KMS-11 (cell line): ENCODE data around the gene HCFC1.

Source experiments
- H2AFZ ChIP-seq: fragments of 200-600 bp; sonication (generic); 2 replicates; pipeline ENCODE4 v1.6.1; 2016; ENCODE audit warnings: antibody characterized with exemption, mixed run types, low read depth
- H3K27ac ChIP-seq: fragments of 200-600 bp; sonication (generic); 2 replicates; pipeline ENCODE4 v1.6.1; 2016; ENCODE audit warnings: mild to moderate bottlenecking, mixed run types
- H3K27me3 ChIP-seq: fragments of 200-600 bp; sonication (generic); 2 replicates; pipeline ENCODE4 v1.6.1; 2017; ENCODE audit warnings: mild to moderate bottlenecking, low read depth, mixed run types, moderate library complexity; ENCODE audit not compliant: insufficient read depth
- H3K36me3 ChIP-seq: fragments of 200-600 bp; sonication (generic); 2 replicates; pipeline ENCODE4 v1.6.1; 2017; ENCODE audit warnings: mild to moderate bottlenecking, mixed run types; ENCODE audit not compliant: insufficient read depth
- H3K4me1 ChIP-seq: fragments of 200-600 bp; sonication (generic); 2 replicates; pipeline ENCODE4 v1.6.1; 2016; ENCODE audit warnings: mild to moderate bottlenecking, low read depth, mixed run types; ENCODE audit not compliant: poor library complexity, severe bottlenecking
- H3K4me2 ChIP-seq: fragments of 200-600 bp; sonication (generic); 2 replicates; pipeline ENCODE4 v1.7.0; 2016; ENCODE audit warnings: mild to moderate bottlenecking, mixed run types
- H3K4me3 ChIP-seq: fragments of 200-600 bp; sonication (generic); IDR thresholded peaks from 2 replicates; pipeline ENCODE4 v1.6.1; 2017; ENCODE audit warnings: low read depth, low read length, mixed read lengths; ENCODE audit not compliant: insufficient read depth
- H3K79me2 ChIP-seq: fragments of 200-600 bp; sonication (generic); 2 replicates; pipeline ENCODE4 v1.6.1; 2016; ENCODE audit warnings: low read depth, mixed run types; ENCODE audit not compliant: insufficient read depth
- H3K9ac ChIP-seq: fragments of 200-600 bp; sonication (generic); 2 replicates; pipeline ENCODE4 v1.6.1; 2016; ENCODE audit warnings: mild to moderate bottlenecking, mixed run types
- H4K20me1 ChIP-seq: fragments of 200-600 bp; sonication (generic); 2 replicates; pipeline ENCODE4 v1.6.1; 2016; ENCODE audit warnings: mild to moderate bottlenecking, mixed run types; ENCODE audit not compliant: insufficient read depth
- TF ChIP-seq, protein P1 (sequence below): fragments of 200-600 bp; sonication (generic); conservative IDR thresholded peaks from 2 replicates; pipeline ENCODE4 v1.6.1; 2017; ENCODE audit warnings: low read depth, mild to moderate bottlenecking, antibody characterized with exemption, low read length, moderate library complexity, mixed read lengths

Gene HCFC1

DNA sequence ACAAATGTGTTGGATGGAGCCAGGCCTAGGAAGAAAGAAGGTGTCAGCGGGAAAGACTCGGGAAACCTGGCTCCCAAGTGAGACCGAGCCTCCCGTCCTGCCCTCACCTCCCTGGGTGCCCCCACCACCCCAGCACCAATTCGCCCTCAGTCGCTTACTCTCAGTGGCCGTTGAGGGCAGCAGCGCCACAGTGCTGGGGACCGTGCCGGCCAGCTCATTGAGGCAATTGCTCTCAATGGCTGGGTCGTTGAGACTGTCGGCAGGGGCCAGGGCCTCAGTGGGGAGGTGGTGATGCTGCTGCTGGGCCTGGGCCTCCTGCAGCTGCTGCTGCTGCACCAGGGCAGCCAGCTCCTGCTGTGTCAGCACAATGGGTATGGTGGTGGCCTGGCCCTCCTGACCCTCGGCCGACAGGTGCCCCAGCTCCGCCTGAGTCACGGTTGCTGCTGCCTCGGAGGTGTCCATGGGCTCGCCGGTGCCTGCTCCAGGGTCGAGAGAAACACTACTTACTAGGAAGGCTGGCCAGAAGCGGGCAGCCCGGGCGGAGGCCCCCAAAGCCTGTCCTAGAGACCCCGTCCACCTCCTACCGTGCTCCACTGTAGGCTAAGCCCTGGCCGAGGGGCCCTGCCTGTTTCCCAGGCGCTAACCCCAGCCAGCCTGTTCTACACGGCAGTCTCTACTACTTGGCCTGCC lies 19.8 kb downstream of the HCFC1 start:
- no peak overlapping the region for H3K4me3 ChIP-seq
- peaks cover 4% of the 10 kb centered on the region for H3K4me1 ChIP-seq
- no peaks in the 10 kb centered on the region for H4K20me1 ChIP-seq
- no peak overlapping the region for H3K4me2 ChIP-seq
- no peak overlapping the region for H3K27ac ChIP-seq
- H3K9ac ChIP-seq, result no peak overlapping the region
- H2AFZ ChIP-seq, result no peak overlapping the region
- TF ChIP-seq, protein P1, sequence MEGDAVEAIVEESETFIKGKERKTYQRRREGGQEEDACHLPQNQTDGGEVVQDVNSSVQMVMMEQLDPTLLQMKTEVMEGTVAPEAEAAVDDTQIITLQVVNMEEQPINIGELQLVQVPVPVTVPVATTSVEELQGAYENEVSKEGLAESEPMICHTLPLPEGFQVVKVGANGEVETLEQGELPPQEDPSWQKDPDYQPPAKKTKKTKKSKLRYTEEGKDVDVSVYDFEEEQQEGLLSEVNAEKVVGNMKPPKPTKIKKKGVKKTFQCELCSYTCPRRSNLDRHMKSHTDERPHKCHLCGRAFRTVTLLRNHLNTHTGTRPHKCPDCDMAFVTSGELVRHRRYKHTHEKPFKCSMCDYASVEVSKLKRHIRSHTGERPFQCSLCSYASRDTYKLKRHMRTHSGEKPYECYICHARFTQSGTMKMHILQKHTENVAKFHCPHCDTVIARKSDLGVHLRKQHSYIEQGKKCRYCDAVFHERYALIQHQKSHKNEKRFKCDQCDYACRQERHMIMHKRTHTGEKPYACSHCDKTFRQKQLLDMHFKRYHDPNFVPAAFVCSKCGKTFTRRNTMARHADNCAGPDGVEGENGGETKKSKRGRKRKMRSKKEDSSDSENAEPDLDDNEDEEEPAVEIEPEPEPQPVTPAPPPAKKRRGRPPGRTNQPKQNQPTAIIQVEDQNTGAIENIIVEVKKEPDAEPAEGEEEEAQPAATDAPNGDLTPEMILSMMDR, result no peak
- H3K36me3 ChIP-seq, result no peaks in the 10 kb centered on the region; the same call in 1 of the 2 replicates
- H3K79me2 ChIP-seq, result no peaks in the 10 kb centered on the region
- H3K27me3 ChIP-seq, result no peaks in the 10 kb centered on the region

DNA sequence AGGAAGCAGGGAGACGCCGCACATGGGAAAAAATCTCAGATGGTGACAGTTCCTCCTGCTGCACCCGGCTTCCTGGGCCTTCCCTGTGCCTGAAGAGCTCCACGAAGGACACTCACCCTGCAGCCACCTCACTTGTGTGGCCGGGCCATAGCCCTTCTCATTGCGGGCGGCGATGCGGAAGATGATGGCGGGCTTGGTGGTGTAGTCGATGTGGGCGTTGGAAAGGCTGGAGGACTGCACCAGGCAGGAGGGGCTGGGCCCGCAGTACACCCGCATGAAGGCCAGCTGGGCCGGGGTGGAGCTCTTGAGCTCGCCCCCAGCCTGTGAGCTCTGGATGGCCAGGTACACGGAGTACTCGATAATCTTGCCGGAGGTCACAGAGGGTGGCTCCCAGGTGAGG lies 21.5 kb downstream of the HCFC1 start:
- TF ChIP-seq, protein P1, result no peak
- Histone ChIP-seq H3K27me3 (no peaks in the 10 kb centered on the region), H4K20me1 (no peaks in the 10 kb centered on the region), H3K36me3 (no peaks in the 10 kb centered on the region; the same call in 1 of the 2 replicates), H3K79me2 (no peaks in the 10 kb centered on the region), H3K9ac (no peak overlapping the region), H3K27ac (no peak overlapping the region), H3K4me1 (peaks cover 4% of the 10 kb centered on the region), H3K4me2 (no peak overlapping the region), H2AFZ (no peak overlapping the region), H3K4me3 (no peak overlapping the region)

DNA sequence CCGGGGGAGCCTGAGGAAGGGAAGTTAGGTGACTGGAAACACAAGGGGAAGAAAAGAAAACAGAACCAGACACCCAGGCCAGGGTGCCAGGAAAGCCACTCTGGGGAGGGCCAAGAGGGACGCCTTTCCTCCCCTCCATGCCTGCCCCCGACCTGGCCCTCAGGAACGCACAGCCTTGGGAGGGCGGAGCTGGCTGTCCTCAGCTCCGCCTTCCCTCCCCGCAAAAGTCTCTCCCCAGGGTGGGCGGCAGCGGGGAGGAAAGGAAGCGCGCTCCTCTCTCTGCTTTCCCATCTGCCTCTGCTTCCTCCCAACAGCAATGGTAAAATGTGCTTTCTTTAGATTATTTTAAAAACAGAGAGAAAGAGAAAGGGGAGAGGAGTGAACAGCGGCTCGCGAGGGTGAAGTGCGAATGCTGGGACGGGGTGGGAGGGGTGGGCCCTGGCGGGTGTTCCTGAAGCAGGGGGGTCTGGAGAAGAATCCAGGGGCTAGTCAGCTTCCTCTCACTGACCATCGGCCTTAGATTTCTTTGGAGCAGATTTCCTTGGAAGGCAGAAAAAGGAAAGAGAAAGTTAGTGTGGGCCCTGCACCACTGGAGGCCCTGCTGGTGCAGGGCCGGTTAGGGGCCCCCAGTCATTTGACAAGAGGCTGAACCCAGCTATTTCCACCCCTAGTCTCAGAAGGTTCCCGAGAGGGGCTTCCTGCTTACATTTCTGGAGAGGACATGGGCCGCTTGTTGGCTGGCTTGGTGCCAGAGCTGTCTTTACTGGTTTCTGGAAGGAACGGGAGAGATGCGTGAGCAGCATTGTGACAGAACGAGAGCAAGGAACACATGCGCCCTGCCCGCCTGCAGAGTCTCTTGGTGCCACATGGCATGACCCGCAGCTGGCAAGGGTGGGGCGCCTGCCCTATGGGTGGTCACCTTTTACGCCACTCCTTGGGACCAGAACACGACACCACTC lies 22.5 kb downstream of the HCFC1 start:
- Histone ChIP-seq H2AFZ (no peak overlapping the region), H3K9ac (no peak overlapping the region), H3K4me1 (peaks cover 4% of the 10 kb centered on the region), H3K4me3 (no peak overlapping the region), H3K36me3 (no peaks in the 10 kb centered on the region), H3K79me2 (no peaks in the 10 kb centered on the region), H3K4me2 (no peak overlapping the region), H3K27me3 (no peaks in the 10 kb centered on the region), H3K27ac (no peak overlapping the region), H4K20me1 (no peaks in the 10 kb centered on the region)
- TF ChIP-seq, protein P1, result no peak

DNA sequence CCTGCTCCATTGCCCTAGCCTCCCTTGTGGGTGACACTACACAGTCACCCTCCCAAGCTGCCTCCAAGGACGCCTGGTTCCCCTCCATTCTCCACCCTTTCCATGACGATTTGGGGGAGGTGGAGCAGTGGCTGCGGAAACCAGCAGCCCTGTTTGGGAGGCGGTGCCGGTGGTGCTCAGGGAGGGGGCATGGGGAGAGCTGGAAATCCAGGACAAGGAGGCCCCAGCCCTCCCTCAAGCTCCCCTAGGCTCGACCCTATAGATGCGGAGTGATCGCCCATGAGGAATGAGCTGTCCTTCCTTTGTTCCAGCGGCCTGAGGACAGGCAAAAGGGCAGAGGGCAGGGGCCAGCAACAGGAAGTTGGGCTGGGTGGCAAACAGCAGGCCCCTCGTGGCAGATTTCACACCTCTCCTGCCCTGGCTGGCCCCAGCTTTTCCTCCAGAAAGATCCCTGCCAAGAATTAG lies 23.6 kb downstream of the HCFC1 start:
- Histone ChIP-seq H2AFZ (no peak overlapping the region), H3K27me3 (no peaks in the 10 kb centered on the region), H3K79me2 (no peaks in the 10 kb centered on the region), H3K36me3 (no peaks in the 10 kb centered on the region), H3K4me3 (no peak overlapping the region), H3K27ac (no peak overlapping the region), H3K4me1 (peaks cover 4% of the 10 kb centered on the region), H3K9ac (no peak overlapping the region), H4K20me1 (no peaks in the 10 kb centered on the region), H3K4me2 (no peak overlapping the region)
- TF ChIP-seq, protein P1, result no peak
